GM12801 (cell line): ENCODE measurements around the gene ABHD2.

Source experiments
- TF ChIP-seq, protein P1 (sequence below): IDR thresholded peaks from one replicate; pipeline ENCODE4 v1.5.1; 2011; ENCODE audit warnings: control low read depth; ENCODE audit not compliant: insufficient read length; ENCODE audit errors: extremely low read depth

ABHD2 gene

DNA sequence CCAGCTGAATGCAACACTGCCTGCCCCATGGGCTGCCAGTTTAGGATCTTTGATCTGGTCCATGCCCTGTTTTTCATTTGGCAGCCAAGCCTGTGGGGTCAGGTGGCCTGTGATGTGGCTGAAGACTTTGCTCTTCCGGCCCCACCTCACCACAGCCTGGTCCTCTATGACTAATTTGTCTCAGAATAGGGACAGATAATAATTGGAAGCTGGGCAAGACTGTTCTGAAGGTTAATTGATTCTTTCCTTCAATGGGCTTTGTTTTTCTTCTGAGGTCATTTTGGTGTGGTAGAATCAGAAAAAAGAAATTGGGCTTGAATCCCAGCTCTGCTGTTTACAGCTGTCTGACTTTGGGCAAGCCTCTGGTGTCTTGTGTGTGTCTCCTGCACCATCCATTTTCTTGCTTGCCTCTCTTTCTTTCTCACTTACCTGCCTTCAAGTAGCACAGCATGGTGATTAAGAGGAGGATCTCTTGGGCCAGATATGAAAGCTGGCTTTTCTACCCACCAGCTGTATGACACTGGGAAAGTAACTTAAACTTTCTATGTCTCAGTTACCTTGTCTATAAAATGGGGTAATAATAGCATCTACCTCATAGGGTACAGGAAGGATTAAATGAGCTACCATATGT is 24.2 kb downstream of the ABHD2 start:
- TF ChIP-seq, protein P1, sequence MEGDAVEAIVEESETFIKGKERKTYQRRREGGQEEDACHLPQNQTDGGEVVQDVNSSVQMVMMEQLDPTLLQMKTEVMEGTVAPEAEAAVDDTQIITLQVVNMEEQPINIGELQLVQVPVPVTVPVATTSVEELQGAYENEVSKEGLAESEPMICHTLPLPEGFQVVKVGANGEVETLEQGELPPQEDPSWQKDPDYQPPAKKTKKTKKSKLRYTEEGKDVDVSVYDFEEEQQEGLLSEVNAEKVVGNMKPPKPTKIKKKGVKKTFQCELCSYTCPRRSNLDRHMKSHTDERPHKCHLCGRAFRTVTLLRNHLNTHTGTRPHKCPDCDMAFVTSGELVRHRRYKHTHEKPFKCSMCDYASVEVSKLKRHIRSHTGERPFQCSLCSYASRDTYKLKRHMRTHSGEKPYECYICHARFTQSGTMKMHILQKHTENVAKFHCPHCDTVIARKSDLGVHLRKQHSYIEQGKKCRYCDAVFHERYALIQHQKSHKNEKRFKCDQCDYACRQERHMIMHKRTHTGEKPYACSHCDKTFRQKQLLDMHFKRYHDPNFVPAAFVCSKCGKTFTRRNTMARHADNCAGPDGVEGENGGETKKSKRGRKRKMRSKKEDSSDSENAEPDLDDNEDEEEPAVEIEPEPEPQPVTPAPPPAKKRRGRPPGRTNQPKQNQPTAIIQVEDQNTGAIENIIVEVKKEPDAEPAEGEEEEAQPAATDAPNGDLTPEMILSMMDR, result no peak

DNA sequence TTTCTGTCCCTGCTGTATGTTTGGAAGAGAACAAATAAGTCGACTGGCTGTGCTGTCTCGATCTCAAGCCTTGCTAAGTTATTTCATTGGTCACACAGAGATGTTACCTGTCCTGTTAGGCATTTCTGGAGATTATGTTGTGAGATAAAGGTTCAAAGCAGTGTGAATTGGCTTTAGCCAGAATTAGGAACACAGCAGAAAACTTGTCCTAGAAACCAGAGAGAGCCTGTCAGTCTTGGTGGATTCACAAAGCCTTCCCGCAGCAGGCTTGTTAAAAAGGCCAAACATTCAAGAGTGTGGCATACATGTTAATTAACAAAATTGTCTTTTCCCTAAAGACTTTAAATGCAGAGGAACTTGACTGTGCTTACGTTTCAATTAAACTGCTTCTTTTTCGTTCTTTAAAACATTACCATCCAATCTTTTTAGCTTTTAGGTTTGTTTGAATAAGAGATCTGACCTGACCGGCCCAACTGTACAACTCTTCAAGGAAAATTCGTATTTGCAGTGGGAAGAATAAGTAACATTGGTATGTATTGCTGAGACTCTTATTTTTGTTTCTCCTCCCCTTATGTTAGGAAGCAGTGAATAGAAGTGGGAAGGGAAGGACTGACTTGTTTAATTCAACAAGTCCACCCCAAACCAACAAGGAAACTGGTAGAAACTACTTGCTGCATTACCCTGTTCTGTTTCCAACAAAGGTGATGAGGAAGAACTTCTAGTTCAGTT is 25.2 kb downstream of the ABHD2 start:
- TF ChIP-seq, protein P1, result no peak

DNA sequence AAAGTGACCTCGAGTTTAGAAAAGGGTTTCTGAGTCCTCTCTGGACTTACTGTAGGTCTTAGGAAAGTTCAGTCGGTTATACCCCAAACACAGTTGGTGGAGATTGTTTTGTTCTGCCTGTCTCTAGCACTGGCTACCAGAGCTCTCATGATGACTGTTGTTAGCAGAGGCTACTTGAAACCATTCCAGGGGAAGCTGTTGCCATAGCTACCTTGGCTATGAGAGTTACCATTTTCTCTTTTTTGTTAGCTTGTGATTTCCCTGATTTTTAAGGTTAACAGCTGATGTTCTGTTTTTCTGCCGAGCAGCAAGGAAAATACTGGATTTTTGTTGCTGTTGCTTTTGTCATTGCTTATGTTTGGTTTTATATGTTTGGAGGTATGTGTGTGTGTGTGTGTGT is 26.7 kb downstream of the ABHD2 start:
- TF ChIP-seq, protein P1, result no peak

DNA sequence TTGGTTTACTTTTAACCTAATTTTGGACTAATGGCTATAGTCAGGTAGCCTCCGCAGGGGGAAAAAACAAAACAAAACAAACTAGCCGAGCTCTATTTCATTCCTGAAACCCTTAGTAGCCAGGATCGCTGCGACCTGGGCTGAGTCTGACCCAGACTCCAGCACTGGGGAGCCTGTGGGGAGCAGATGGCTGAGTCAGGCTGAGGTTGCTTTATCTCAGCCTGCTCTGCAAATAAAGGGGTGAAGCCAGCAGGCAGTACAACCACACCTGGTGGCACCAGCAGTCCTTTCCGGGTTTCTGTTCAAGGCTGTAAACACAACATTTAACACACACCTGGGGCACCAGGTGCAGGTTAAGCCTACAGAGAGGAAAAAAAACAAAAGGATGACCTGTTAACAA is 27.3 kb downstream of the ABHD2 start:
- TF ChIP-seq, protein P1, result no peak

DNA sequence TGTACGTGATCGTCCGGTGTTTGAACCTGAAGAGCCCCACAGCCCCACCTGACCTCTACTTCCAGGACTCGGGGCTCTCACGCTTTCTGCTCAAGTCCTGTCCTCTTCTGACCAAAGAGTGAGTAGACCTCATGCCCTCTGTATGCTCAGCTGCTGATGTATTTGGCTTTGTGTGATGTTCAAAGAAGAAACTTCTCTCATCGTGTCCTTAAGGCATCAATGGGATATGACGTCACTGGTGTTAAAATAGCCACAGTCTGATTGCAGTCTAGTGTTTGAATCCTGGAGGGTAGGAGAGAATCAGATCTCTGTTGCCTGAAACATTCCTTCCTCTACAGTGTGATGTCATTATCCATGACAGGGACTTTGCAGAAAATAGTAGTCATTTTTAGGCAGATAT is 28.1 kb downstream of the ABHD2 start:
- TF ChIP-seq, protein P1, result no peak

DNA sequence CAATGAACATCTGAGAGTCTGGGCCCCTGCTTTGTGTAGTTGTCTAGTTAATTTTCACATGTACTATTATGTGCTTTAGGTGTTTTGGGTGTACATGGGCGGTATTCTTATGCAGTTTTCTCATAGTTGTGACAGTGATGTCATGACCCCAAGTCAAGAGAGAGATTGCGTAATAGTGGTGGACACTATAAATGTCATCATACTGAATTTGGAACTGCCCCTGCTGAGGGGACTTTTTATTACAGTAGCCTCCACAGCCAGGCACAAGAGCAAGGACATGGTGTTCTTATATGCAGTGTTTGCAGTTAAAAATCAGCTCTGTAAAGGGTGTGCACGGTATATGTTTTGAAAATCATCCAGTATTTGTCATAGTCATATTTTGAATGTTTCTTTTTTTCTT is 29.5 kb downstream of the ABHD2 start:
- TF ChIP-seq, protein P1, result no peak

DNA sequence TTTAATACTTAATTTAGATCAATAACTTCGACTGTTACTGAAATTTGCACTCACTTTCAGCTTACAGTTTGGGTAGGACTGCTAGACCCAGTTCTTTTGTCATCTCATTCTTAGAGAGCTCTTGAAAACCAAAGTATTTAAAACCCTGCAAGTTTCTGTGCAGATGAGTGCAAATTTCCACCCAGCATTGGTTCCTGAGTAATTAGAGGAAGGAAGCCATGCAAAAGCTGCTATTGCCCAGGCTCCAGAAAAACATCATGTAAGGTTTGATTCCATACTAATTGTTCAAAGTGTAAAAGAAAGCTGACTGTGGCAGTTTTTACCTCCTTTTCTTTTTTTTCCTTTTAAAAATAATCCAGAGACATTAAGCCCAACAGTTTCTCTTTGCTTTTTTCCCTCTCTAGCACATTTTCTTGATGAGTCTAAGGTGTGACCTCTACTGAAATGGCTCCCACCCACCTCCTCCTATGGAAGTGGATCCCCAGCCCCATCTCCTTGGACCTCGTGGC is 30.3 kb downstream of the ABHD2 start:
- TF ChIP-seq, protein P1, result no peak
